AG20443 (cell line): ENCODE measurements around the gene HTRA3.
"Not testable (repeated sequence)": the region's sequence is repeated elsewhere in the genome, so short reads cannot be mapped to it uniquely, and the experiment has no call there.

ENCODE experiments used
- DNase-seq: peaks from one replicate; pipeline ENCODE4 v3.0.0; 2012; ENCODE audit warnings: low spot score, mixed read lengths

The HTRA3 gene

GRCh38 chr4:8342651-8343261, 73.2 kb downstream of the HTRA3 start:
- no peak for DNase-seq

- peak; percentile 22 for DNase-seq
Observed at GRCh38 chr4:8343262-8343966, 73.9 kb downstream of the HTRA3 start.

GRCh38 chr4:8343967-8344331, 74.4 kb downstream of the HTRA3 start:
- DNase-seq, result no peak

GRCh38 chr4:8344377-8344776, 74.8 kb downstream of the HTRA3 start:
- peak; percentile 18 for DNase-seq

GRCh38 chr4:8345053-8345945, 75.7 kb downstream of the HTRA3 start:
- DNase-seq, result no peak

- no peak for DNase-seq
Observed at GRCh38 chr4:8345946-8346814, 76.6 kb downstream of the HTRA3 start.

GRCh38 chr4:8346838-8347605, 77.5 kb downstream of the HTRA3 start:
- DNase-seq, result peak; percentile 27

- DNase-seq, result no peak
Observed at GRCh38 chr4:8347660-8348059, 78.1 kb downstream of the HTRA3 start.

- DNase-seq, result no peak
Observed at GRCh38 chr4:8348071-8348470, 78.5 kb downstream of the HTRA3 start.

- not testable (repeated sequence) for DNase-seq
Observed at GRCh38 chr4:8349236-8349635, 79.7 kb downstream of the HTRA3 start.

- no peak for DNase-seq
Observed at GRCh38 chr4:8349664-8350236, 80.2 kb downstream of the HTRA3 start.

GRCh38 chr4:8350352-8350751, 80.8 kb downstream of the HTRA3 start:
- DNase-seq, result no peak

GRCh38 chr4:8350841-8351461, 81.4 kb downstream of the HTRA3 start:
- DNase-seq, result no peak

- no peak for DNase-seq
Observed at GRCh38 chr4:8351931-8352367, 82.4 kb downstream of the HTRA3 start.

GRCh38 chr4:8352368-8353157, 83.0 kb downstream of the HTRA3 start:
- DNase-seq, result no peak

GRCh38 chr4:8353158-8353669, 83.7 kb downstream of the HTRA3 start:
- no peak for DNase-seq

- DNase-seq, result peak; percentile 67
Observed at GRCh38 chr4:8353912-8354453, 84.4 kb downstream of the HTRA3 start.

GRCh38 chr4:8355306-8355705, 85.8 kb downstream of the HTRA3 start:
- DNase-seq, result no peak
